B cell (primary cell): ENCODE measurements around the gene FOXD1. TPM values are rescaled to one million over a fixed set of nuclear protein-coding genes. Genes with fewer than 3 reads are reported as not detected.

ENCODE experiments used
- ATAC-seq: fragments of 200-7000 bp; cut with Tn5 transposase; one replicate; pipeline ENCODE4 v1.10.0; 2021; ENCODE audit warnings: low read depth, mild to moderate bottlenecking, moderate number of reproducible peaks, moderate library complexity
- CTCF ChIA-PET: fragments of 350-600 bp; sonication (Branson Sonifier 250); formaldehyde crosslinking; loops from one replicate; lab custom pipeline; 2021; ENCODE audit warnings: antibody characterized with exemption, inconsistent platforms; lab: Charles Lee
- POLR2A ChIA-PET: fragments of 350-600 bp; sonication (Branson Sonifier 250); formaldehyde crosslinking; loops from one replicate; lab custom pipeline; 2021; ENCODE audit warnings: antibody characterized with exemption; lab: Charles Lee
- DNase-seq: peaks from one replicate; pipeline ENCODE4 v3.0.0; 2013
- H2AFZ ChIP-seq: 2 replicates; pipeline ENCODE4 v1.6.1; 2012; ENCODE audit warnings: mild to moderate bottlenecking, low read depth, low read length; ENCODE audit not compliant: insufficient read depth, poor library complexity, severe bottlenecking
- H3K27ac ChIP-seq, 2 donors: 1 replicate in 1 of 2; 2 replicates in 1 of 2; pipeline ENCODE4 v1.5.1; 2012 to 2013; ENCODE audit warnings: low read length in 2 of 2, mild to moderate bottlenecking in 2 of 2, moderate library complexity in 1 of 2
- H3K27me3 ChIP-seq, 4 experiments: fragments of 200-600 bp in 1 of 4; sonication (generic) in 1 of 4; replicated peaks in 1 of 4; 1 replicate in 2 of 4; 2 replicates in 2 of 4; pipeline versions ENCODE4 v1.6.1 to v1.7.0; 2013 to 2016; ENCODE audit warnings: low read length in 3 of 4, mild to moderate bottlenecking in 2 of 4, mixed read lengths in 1 of 4, moderate library complexity in 1 of 4; ENCODE audit not compliant: insufficient read depth in 4 of 4, control insufficient read depth in 3 of 4; ENCODE audit errors: control extremely low read depth in 1 of 4
- H3K36me3 ChIP-seq, 2 experiments: replicated peaks in 1 of 2; 1 replicate in 1 of 2; 2 replicates in 1 of 2; pipeline versions ENCODE4 v1.6.1 to v1.7.1; 2013; ENCODE audit warnings: low read length in 1 of 2; ENCODE audit not compliant: insufficient read depth in 2 of 2, control insufficient read depth in 1 of 2; ENCODE audit errors: control extremely low read depth in 1 of 2, extremely low read depth in 1 of 2
- H3K4me1 ChIP-seq, 2 donors: fragments of 200-600 bp in 1 of 2; sonication (generic) in 1 of 2; 1 replicate in 1 of 2; 2 replicates in 1 of 2; pipeline versions ENCODE4 v1.5.1 to v1.6.1; 2013 to 2017; ENCODE audit warnings: low read length in 2 of 2; ENCODE audit not compliant: control insufficient read depth in 2 of 2, insufficient read depth in 2 of 2
- H3K4me2 ChIP-seq: replicated peaks from 2 replicates; pipeline ENCODE3; 2012; ENCODE audit warnings: mild to moderate bottlenecking, low read depth, low read length; ENCODE audit not compliant: poor library complexity, severe bottlenecking
- H3K4me3 ChIP-seq, 5 experiments: fragments of 200-600 bp in 1 of 5; sonication (generic) in 1 of 5; 1 replicate in 3 of 5; 2 replicates in 2 of 5; pipeline versions ENCODE4 v1.5.1 to v1.7.0; 2011 to 2016; ENCODE audit warnings: low read length in 4 of 5, mild to moderate bottlenecking in 4 of 5, low read depth in 2 of 5, control low read depth in 1 of 5, moderate library complexity in 1 of 5; ENCODE audit not compliant: insufficient read depth in 1 of 5; ENCODE audit errors: control extremely low read depth in 1 of 5, extremely low read depth in 1 of 5
- H3K79me2 ChIP-seq: fragments of 200-600 bp; sonication (generic); one replicate; pipeline ENCODE4 v1.6.0; 2016; ENCODE audit warnings: low read length; ENCODE audit not compliant: control insufficient read depth, insufficient read depth
- H3K9ac ChIP-seq: fragments of 200-600 bp; sonication (generic); 2 replicates; pipeline ENCODE4 v1.6.1; 2017; ENCODE audit warnings: mild to moderate bottlenecking, low read length, moderate library complexity
- H3K9me3 ChIP-seq, 3 donors: one replicate each; pipeline versions ENCODE4 v1.6.1 to v1.7.1; 2013; ENCODE audit warnings: low read length in 2 of 3; ENCODE audit not compliant: control insufficient read depth in 2 of 3, insufficient read depth in 1 of 3; ENCODE audit errors: control extremely low read depth in 1 of 3
- H4K20me1 ChIP-seq: 2 replicates; pipeline ENCODE4 v1.6.0; 2012; ENCODE audit warnings: mild to moderate bottlenecking, low read length; ENCODE audit not compliant: insufficient read depth, control insufficient read depth, poor library complexity, severe bottlenecking
- H3K27ac Mint-ChIP-seq: one replicate; pipeline ENCODE4 v1.8.0; 2021; ENCODE audit warnings: mixed read lengths
- H3K27me3 Mint-ChIP-seq: one replicate; pipeline ENCODE4 v1.8.0; 2021; ENCODE audit warnings: mixed read lengths
- H3K4me1 Mint-ChIP-seq: one replicate; pipeline ENCODE4 v1.8.0; 2021; ENCODE audit warnings: mixed read lengths
- H3K4me3 Mint-ChIP-seq: one replicate; pipeline ENCODE4 v1.8.0; 2021; ENCODE audit warnings: mixed read lengths
- H3K9me3 Mint-ChIP-seq: one replicate; pipeline ENCODE4 v1.8.0; 2022; ENCODE audit warnings: mixed read lengths; ENCODE audit not compliant: insufficient read depth
- CTCF ChIP-seq: fragments of 200-600 bp; IDR thresholded peaks from one replicate; pipeline ENCODE4 v1.8.0; 2022; ENCODE audit warnings: antibody characterized with exemption, mild to moderate bottlenecking
- EZH2 ChIP-seq: IDR thresholded peaks from 2 replicates; pipeline ENCODE4 v1.6.1; 2012; ENCODE audit warnings: borderline replicate concordance, low read depth, mild to moderate bottlenecking, moderate library complexity, low read length; ENCODE audit not compliant: insufficient read depth, poor library complexity, severe bottlenecking
- WGBS: methylation state at CpG from one replicate; pipeline ENCODE4 v1.1.5; 2013; ENCODE audit warnings: missing lambda C conversion rate; ENCODE audit not compliant: insufficient coverage; 5-methylcytosine and 5-hydroxymethylcytosine counted together
- intact Hi-C: fragments of 100-400 bp; cut with micrococcal nuclease; formaldehyde crosslinking; loops from one replicate; pipeline ENCODE4 v1.10.0; 2022
- polyA plus RNA-seq: library from polyadenylated mRNA; depleted of rRNA; stranded (reverse); fragments of >200 nt; gene quantifications from 2 replicates; pipeline ENCODE4 v1.2.3, GENCODE V29; 2012
- total RNA-seq, 2 donors: library from RNA; stranded (reverse); fragments of 120-200 nt in 1 of 2; gene quantifications; 1 replicate in 1 of 2; 2 replicates in 1 of 2; pipeline versions ENCODE4 v1.2.3 to v1.2.4, GENCODE V29; 2013 to 2022

Gene FOXD1
- total and polyA plus RNA-seq, 2 donors (not counting 1 experiment from before 2014, with no cell fraction given) = 0.34 to 0.49 TPM

GRCh38 chr5:73422164-73422563, 26.4 kb downstream of the FOXD1 start:
- H3K27me3 Mint-ChIP-seq = peaks cover 79% of the 10 kb centered on the region
- H3K4me2 ChIP-seq = no peak overlapping the region
- ChIA-PET POLR2A (no interaction called here), CTCF (no interaction called here)
- no peak overlapping the region for H3K4me3 ChIP-seq
- intact Hi-C loops = no loop called here
- ATAC-seq (no peak), DNase-seq (no peak)
- H3K27me3 ChIP-seq = peaks cover 0 to 63% (median 45%) of the 10 kb centered on the region in 4 experiments
- H2AFZ ChIP-seq = no peak overlapping the region
- H3K27ac ChIP-seq = no peak overlapping the region
- no peaks in the 10 kb centered on the region for H3K79me2 ChIP-seq
- H3K4me3 Mint-ChIP-seq = no peak overlapping the region
- peaks cover 0 to 8% (median 2%) of the 10 kb centered on the region in 3 donors for H3K9me3 ChIP-seq
- no peak for TF ChIP-seq EZH2
- TF ChIP-seq CTCF = no peak
- no peak overlapping the region for H3K9ac ChIP-seq
- peaks cover 7 to 9% of the 10 kb centered on the region in 2 donors for H3K4me1 ChIP-seq
- WGBS = 56% methylated on average over 1 of the region's 1 CpG
- H4K20me1 ChIP-seq = no peaks in the 10 kb centered on the region
- H3K9me3 Mint-ChIP-seq = peaks cover 2% of the 10 kb centered on the region
- no peaks in the 10 kb centered on the region for H3K36me3 ChIP-seq
- peaks cover 8% of the 10 kb centered on the region for H3K4me1 Mint-ChIP-seq
- no peak overlapping the region for H3K27ac Mint-ChIP-seq

- no peak overlapping the region for H3K4me3 ChIP-seq
- no peak overlapping the region for H3K9ac ChIP-seq
- H3K27ac ChIP-seq = no peak overlapping the region
- Mint-ChIP-seq H3K27me3 (peaks cover 77% of the 10 kb centered on the region), H3K9me3 (peaks cover 2% of the 10 kb centered on the region), H3K4me1 (peaks cover 8% of the 10 kb centered on the region), H3K27ac (no peak overlapping the region), H3K4me3 (no peak overlapping the region)
- peaks cover 0 to 8% (median 2%) of the 10 kb centered on the region in 3 donors for H3K9me3 ChIP-seq
- H2AFZ ChIP-seq = no peak overlapping the region
- H3K36me3 ChIP-seq = no peaks in the 10 kb centered on the region
- TF ChIP-seq CTCF (no peak), EZH2 (no peak)
- H4K20me1 ChIP-seq = no peaks in the 10 kb centered on the region
- H3K4me2 ChIP-seq = no peak overlapping the region
- intact Hi-C loops = no loop called here
- no peaks in the 10 kb centered on the region for H3K79me2 ChIP-seq
- DNase-seq (no peak), ATAC-seq (no peak)
- peaks cover 0 to 68% (median 47%) of the 10 kb centered on the region in 4 experiments for H3K27me3 ChIP-seq
- H3K4me1 ChIP-seq = peaks cover 7 to 9% of the 10 kb centered on the region in 2 donors
- WGBS = 83% methylated on average over 2 of the region's 3 CpGs
- ChIA-PET CTCF (no interaction called here), POLR2A (no interaction called here)
These were observed 27.9 kb downstream of the FOXD1 start for GRCh38 chr5:73420666-73421065.
